Prostate gland (tissue), 2 donors: Measurements from ENCODE around the gene PPP1R12C. TPM values are rescaled to one million over a fixed set of nuclear protein-coding genes. Genes with fewer than 3 reads are reported as not detected.
A peak's percentile ranks its signal among the peaks of the same experiment; 100 is the strongest.

Experiments used
- DNase-seq: peaks from one replicate; pipeline ENCODE4 v3.0.0-alpha.2; 2019; ENCODE audit warnings: low spot score
- H3K27ac ChIP-seq, 2 donors: fragments of 200-600 bp; sonication (generic); 2 replicates each; pipeline ENCODE4 v1.5.1; 2017 to 2019
- H3K27me3 ChIP-seq: fragments of 200-600 bp; sonication (generic); replicated peaks from 2 replicates; pipeline ENCODE4 v1.5.1; 2019; ENCODE audit not compliant: insufficient read depth
- H3K36me3 ChIP-seq, 2 donors: fragments of 200-600 bp; sonication (generic); 1 replicate in 1 of 2; 2 replicates in 1 of 2; pipeline versions ENCODE4 v1.5.1 to v1.8.1; 2017 to 2019
- H3K4me1 ChIP-seq: fragments of 200-600 bp; sonication (generic); replicated peaks from 2 replicates; pipeline ENCODE4 v1.5.1; 2019
- H3K4me3 ChIP-seq, 2 donors: fragments of 200-600 bp; sonication (generic); 2 replicates each; pipeline ENCODE4 v1.5.1; 2017 to 2019
- H3K9me3 ChIP-seq: fragments of 200-600 bp; sonication (generic); 2 replicates; pipeline ENCODE4 v1.5.1; 2017
- CTCF ChIP-seq, 4 experiments: fragments of 200-600 bp in 2 of 4; fragments of 450-650 bp in 2 of 4; sonication (generic) in 2 of 4; IDR thresholded peaks; 1 replicate in 3 of 4; 2 replicates in 1 of 4; pipeline ENCODE4 v1.5.1; 2016 to 2019; ENCODE audit warnings: antibody characterized with exemption in 4 of 4, mild to moderate bottlenecking in 2 of 4, moderate library complexity in 2 of 4
- POLR2A ChIP-seq: fragments of 450-650 bp; IDR thresholded peaks from one replicate; pipeline ENCODE4 v1.6.1; 2016; ENCODE audit warnings: antibody characterized with exemption, mild to moderate bottlenecking
- POLR2AphosphoS5 ChIP-seq: sonication (generic); formaldehyde crosslinking; IDR thresholded peaks from one replicate; pipeline ENCODE4 v1.6.1; 2017; ENCODE audit warnings: antibody characterized with exemption
- WGBS: methylation state at CpG from one replicate; pipeline ENCODE4 v1.1.5; 2018; 5-methylcytosine and 5-hydroxymethylcytosine counted together
- intact Hi-C: fragments of 100-400 bp; cut with DNase I; formaldehyde crosslinking; loops from one replicate; pipeline ENCODE4 v1.14.2; 2022
- total RNA-seq, 2 donors: library from RNA; depleted of rRNA; stranded (reverse); fragments of >200 nt; gene quantifications; one replicate each; pipeline ENCODE4 v1.1.0, GENCODE V29; 2016

The PPP1R12C gene
- 100 to 1,000 TPM in 1 of 2 donors, 10 to 100 TPM in 1; 67.8 to 164 TPM for total RNA-seq

GRCh38 chr19:55116859-55117662, at the start of gene PPP1R12C:
Gene PPP1R12C, minus strand, starts transcription at chr19:55117637. Its CDS starts 94 bp downstream, at chr19:55117543.
- Histone ChIP-seq H3K27ac (peak within 1 kb of the TSS; percentile 72 to 78), H3K36me3 (no peaks in the 10 kb centered on the region), H3K4me3 (peak within 1 kb of the TSS; percentile 61 to 69), H3K4me1 (peaks cover 13% of the 10 kb centered on the region), H3K27me3 (no peaks in the 10 kb centered on the region), H3K9me3 (no peaks in the 10 kb centered on the region)
- DNase-seq, result no peak
- WGBS, result under 1% methylated on average over 74 of the region's 97 CpGs
- intact Hi-C loops, result loop anchor here (5.0 to 10.0 kb wide), 3 partner anchors 290 to 538 kb away; partner anchors contain the start of genes U2AF2, UBE2S, ZNF524 and ZNF865
- TF ChIP-seq POLR2AphosphoS5 (no peak), CTCF (IDR thresholded peaks at IDR 0.05) (no peak), POLR2A (no peak)

GRCh38 chr19:55166530-55167268, 49.3 kb upstream of the PPP1R12C start, which contains the start of gene DNAAF3:
Gene DNAAF3, minus strand, starts transcription at chr19:55166613. Its CDS starts 200 bp downstream, at chr19:55166413.
- WGBS, result 2% methylated on average over 33 of the region's 33 CpGs
- Histone ChIP-seq H3K27me3 (peaks cover 14% of the 10 kb centered on the region), H3K4me1 (no peaks in the 10 kb centered on the region), H3K9me3 (no peaks in the 10 kb centered on the region), H3K4me3 (peak within 1 kb of the TSS in 1 of 2 donors; percentile 32), H3K27ac (no peak within 1 kb of the TSS), H3K36me3 (no peaks in the 10 kb centered on the region)
- intact Hi-C loops, result no loop called here
- DNase-seq, result peak; percentile 90
- TF ChIP-seq CTCF (IDR thresholded peaks at IDR 0.05), result no peak
- TF ChIP-seq POLR2AphosphoS5, result peak; percentile 76
- no peak for TF ChIP-seq POLR2A

GRCh38 chr19:55165952-55166529, 48.6 kb upstream of the PPP1R12C start:
- 2% methylated on average over 34 of the region's 34 CpGs for WGBS
- H3K9me3 ChIP-seq, result no peaks in the 10 kb centered on the region
- peaks cover 21% of the 10 kb centered on the region for H3K27me3 ChIP-seq
- no peaks in the 10 kb centered on the region for H3K36me3 ChIP-seq
- no peaks in the 10 kb centered on the region for H3K4me1 ChIP-seq
- peak overlapping the region in 1 of 2 donors; percentile 32 for H3K4me3 ChIP-seq
- intact Hi-C loops, result no loop called here
- DNase-seq, result no peak
- no peak overlapping the region for H3K27ac ChIP-seq
- TF ChIP-seq POLR2AphosphoS5 (no peak), CTCF (IDR thresholded peaks at IDR 0.05) (peak in 3 of 4 experiments; percentile 13 to 30 (median 18))

- Histone ChIP-seq H3K4me3 (no peak overlapping the region), H3K27me3 (peaks cover 36% of the 10 kb centered on the region), H3K36me3 (no peaks in the 10 kb centered on the region), H3K4me1 (no peaks in the 10 kb centered on the region), H3K27ac (no peak overlapping the region), H3K9me3 (no peaks in the 10 kb centered on the region)
- intact Hi-C loops, result no loop called here
- TF ChIP-seq CTCF (IDR thresholded peaks at IDR 0.05) (no peak), POLR2AphosphoS5 (no peak), POLR2A (no peak)
- WGBS, result 26% methylated on average over 61 of the region's 61 CpGs
- DNase-seq, result no peak
These were observed 44.3 kb upstream of the PPP1R12C start for GRCh38 chr19:55161571-55162322.
